Right cardiac atrium (tissue), 5 donors: ENCODE data around the gene NTN4. TPM values are rescaled to one million over a fixed set of nuclear protein-coding genes. Genes with fewer than 3 reads are reported as not detected.
"Not testable (repeated sequence)": the region's sequence is repeated elsewhere in the genome, so short reads cannot be mapped to it uniquely, and the experiment has no call there.

Source experiments
- ATAC-seq, 2 donors: fragments of 200-7000 bp; cut with Tn5 transposase; one replicate each; pipeline versions ENCODE4 v1.8.0 to v1.9.1; 2020; ENCODE audit warnings: moderate library complexity in 2 of 2, mild to moderate bottlenecking in 1 of 2
- DNase-seq, 3 donors: peaks; one replicate each; pipeline ENCODE4 v3.0.0-alpha.2; 2020
- H3K27ac ChIP-seq: one replicate; pipeline ENCODE4 v1.5.1; 2013; ENCODE audit warnings: mild to moderate bottlenecking, low read length, control low read depth, moderate library complexity
- H3K27me3 ChIP-seq: one replicate; pipeline ENCODE4 v1.6.1; 2013; ENCODE audit not compliant: control insufficient read depth, insufficient read depth
- H3K4me1 ChIP-seq: one replicate; pipeline ENCODE4 v1.6.1; 2013; ENCODE audit warnings: low read length; ENCODE audit not compliant: control insufficient read depth, insufficient read depth
- H3K4me3 ChIP-seq: one replicate; pipeline ENCODE4 v1.5.1; 2013; ENCODE audit warnings: low read length, control low read depth
- H3K9me3 ChIP-seq: one replicate; pipeline ENCODE4 v1.6.1; 2013; ENCODE audit warnings: low read length; ENCODE audit not compliant: control insufficient read depth
- WGBS: extraction: QIAGEN DNeasy Blood & Tissue Kit; methylation state at CpG from one replicate; pipeline ENCODE4 v1.1.7; 2013; 5-methylcytosine and 5-hydroxymethylcytosine counted together
- intact Hi-C, 4 donors: fragments of 100-400 bp; cut with DNase I; formaldehyde crosslinking; loops; one replicate each; pipeline versions ENCODE4 v1.11.0 to v1.14.0; 2022 to 2023
- polyA plus RNA-seq: library from polyadenylated mRNA; stranded (reverse); fragments of 200-250 nt; gene quantifications from one replicate; pipeline ENCODE4 v1.2.3, GENCODE V29; 2013
- total RNA-seq, 4 donors: library from RNA; stranded (reverse); fragmentation: NEBNext Ultra II Directional; extraction: Animal tissue kit (Norgen Biotek cat#: 25700); gene quantifications; one replicate each; pipeline ENCODE4 v1.2.1, GENCODE V29; 2021
- donor health status: healthy with polysubstance abuse.
- donor health status: DM: no; HTN: yes; CAD: no.
- donor health status: DM: no; HTN: no; CAD: no.
- donor health status: DM: no; HTN: yes; CAD: no; lungs with severe emphysema.
- donor health status: DM: yes; HTN: yes; CAD: no.

The NTN4 gene
- total and polyA plus RNA-seq, 5 donors: 62.9 to 111 (median 96.1) TPM

GRCh38 chr12:95815632-95816212 is 25.2 kb upstream of the NTN4 start:
- H3K9me3 ChIP-seq: no peaks in the 10 kb centered on the region
- H3K27ac ChIP-seq: no peak overlapping the region
- ATAC-seq (peak; percentile 41 to 57), DNase-seq (no peak)
- no peaks in the 10 kb centered on the region for H3K4me1 ChIP-seq
- intact Hi-C loops: loop anchor here (2.0 to 5.0 kb wide), 2 partner anchors 233 kb away; no protein-coding TSS in a partner anchor
- H3K4me3 ChIP-seq: no peak overlapping the region
- 50% methylated on average over 5 of the region's 5 CpGs for WGBS
- H3K27me3 ChIP-seq: no peaks in the 10 kb centered on the region

- H3K4me1 ChIP-seq, ATAC-seq, H3K27me3 ChIP-seq, H3K27ac ChIP-seq, H3K9me3 ChIP-seq, intact Hi-C loops, H3K4me3 ChIP-seq, DNase-seq: not testable (repeated sequence)
- WGBS: 93% methylated on average over 4 of the region's 4 CpGs
Measured at GRCh38 chr12:95812155-95812554, 21.6 kb upstream of the NTN4 start.

- H3K9me3 ChIP-seq: no peaks in the 10 kb centered on the region
- no peaks in the 10 kb centered on the region for H3K27me3 ChIP-seq
- no peak overlapping the region for H3K27ac ChIP-seq
- no peak overlapping the region for H3K4me3 ChIP-seq
- ATAC-seq: no peak
- WGBS: 85% methylated on average over 2 of the region's 2 CpGs
- no peaks in the 10 kb centered on the region for H3K4me1 ChIP-seq
- no peak for DNase-seq
- intact Hi-C loops: no loop called here
Measured at GRCh38 chr12:95810411-95810810, 19.8 kb upstream of the NTN4 start.

GRCh38 chr12:95809000-95809680 is 18.6 kb upstream of the NTN4 start:
- Histone ChIP-seq H3K4me3 (no peak overlapping the region), H3K27ac (no peak overlapping the region), H3K4me1 (no peaks in the 10 kb centered on the region), H3K9me3 (no peaks in the 10 kb centered on the region), H3K27me3 (no peaks in the 10 kb centered on the region)
- 89% methylated on average over 7 of the region's 7 CpGs for WGBS
- DNase-seq: no peak
- no peak for ATAC-seq
- intact Hi-C loops: no loop called here

DNA sequence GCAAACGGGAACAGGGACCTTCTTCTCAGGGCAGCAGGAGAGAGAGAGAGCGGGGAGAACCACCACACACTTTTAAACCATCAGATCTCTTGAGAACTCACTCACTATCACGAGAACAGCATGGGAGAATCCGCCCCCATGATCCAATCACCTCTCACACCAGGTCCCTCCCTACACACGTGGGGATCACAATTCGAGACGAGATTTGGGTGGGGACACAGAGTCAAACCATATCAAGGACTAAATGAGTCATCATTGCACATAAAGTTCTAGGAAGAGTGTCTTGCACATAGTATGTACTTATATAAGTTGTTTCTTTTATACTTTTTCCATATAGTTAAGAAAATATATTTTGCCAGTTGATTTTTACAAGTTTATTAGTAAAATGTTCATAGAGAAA is 17.6 kb upstream of the NTN4 start:
- H3K27me3 ChIP-seq: no peaks in the 10 kb centered on the region
- DNase-seq: no peak
- intact Hi-C loops: no loop called here
- H3K4me1 ChIP-seq: no peaks in the 10 kb centered on the region
- no peak for ATAC-seq
- H3K27ac ChIP-seq: no peak overlapping the region
- WGBS: 87% methylated on average over 7 of the region's 7 CpGs
- H3K9me3 ChIP-seq: no peaks in the 10 kb centered on the region
- H3K4me3 ChIP-seq: no peak overlapping the region

DNA sequence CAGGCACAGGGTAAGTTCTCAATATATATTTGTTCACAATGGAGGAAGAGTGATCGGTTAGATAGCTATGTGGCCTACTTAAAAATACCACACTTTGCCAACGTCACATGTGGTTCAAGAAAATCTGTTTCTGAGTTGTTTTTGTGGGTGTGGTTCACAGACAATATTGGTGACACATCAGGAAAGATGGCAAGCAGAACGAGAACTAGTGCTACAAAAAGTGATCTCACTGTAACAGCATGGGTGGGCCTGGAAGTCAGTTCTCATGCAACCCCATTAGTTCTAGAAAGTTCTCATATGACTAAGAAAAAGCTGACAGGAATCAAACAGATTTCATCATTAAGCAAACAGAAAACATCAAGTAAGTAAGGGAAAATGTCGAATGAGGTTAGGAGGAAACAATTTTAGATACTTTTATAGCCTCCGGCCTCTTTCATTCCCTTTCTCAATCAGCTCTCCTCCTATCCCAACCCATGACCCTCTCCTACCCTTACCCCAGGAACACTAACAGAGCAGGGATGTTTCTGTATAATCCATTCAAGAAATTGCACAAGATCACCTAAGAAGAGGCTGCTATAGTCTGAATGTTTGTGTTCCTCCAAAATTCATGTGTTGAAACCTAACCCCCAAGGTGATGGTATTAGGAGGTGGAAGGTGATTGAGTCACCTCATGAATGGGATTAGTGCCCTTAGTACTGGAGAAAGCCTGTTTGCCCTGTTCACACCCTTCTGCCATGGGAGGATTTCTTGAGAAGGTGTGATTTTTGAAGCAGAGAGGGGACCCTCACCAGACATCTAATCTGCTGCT is 15.5 kb upstream of the NTN4 start:
- DNase-seq (peak in 2 of 3 donors; percentile 18 to 29), ATAC-seq (peak; percentile 79 to 93)
- intact Hi-C loops: no loop called here
- H3K4me3 ChIP-seq: no peak overlapping the region
- no peak overlapping the region for H3K27ac ChIP-seq
- WGBS: 61% methylated on average over 5 of the region's 5 CpGs
- H3K9me3 ChIP-seq: no peaks in the 10 kb centered on the region
- no peaks in the 10 kb centered on the region for H3K4me1 ChIP-seq
- no peaks in the 10 kb centered on the region for H3K27me3 ChIP-seq

GRCh38 chr12:95804291-95804690 is 13.7 kb upstream of the NTN4 start:
- H3K27ac ChIP-seq: no peak overlapping the region
- no peak overlapping the region for H3K4me3 ChIP-seq
- no peaks in the 10 kb centered on the region for H3K9me3 ChIP-seq
- intact Hi-C loops: no loop called here
- H3K4me1 ChIP-seq: no peaks in the 10 kb centered on the region
- ATAC-seq: no peak
- 48% methylated on average over 3 of the region's 3 CpGs for WGBS
- DNase-seq: no peak
- no peaks in the 10 kb centered on the region for H3K27me3 ChIP-seq

DNA sequence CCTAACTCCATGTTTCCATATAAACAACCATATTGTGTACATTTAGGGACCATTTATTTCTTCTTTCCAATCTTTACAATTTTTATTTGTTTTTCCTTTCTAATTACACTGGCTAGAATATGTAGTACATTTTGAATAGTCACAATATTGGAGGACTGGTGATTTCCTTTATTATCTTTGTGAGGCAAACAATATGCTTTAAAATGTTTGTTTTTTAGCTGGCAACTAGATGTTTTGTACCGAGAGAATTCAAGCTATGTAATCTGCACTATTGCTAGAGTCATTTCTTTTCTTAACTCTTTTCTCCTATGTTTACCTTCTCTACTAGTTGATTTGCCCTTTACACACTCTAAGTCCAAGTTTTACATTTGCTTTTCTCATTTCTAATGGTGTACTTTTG is 13.3 kb upstream of the NTN4 start:
- H3K9me3 ChIP-seq: no peaks in the 10 kb centered on the region
- no peak overlapping the region for H3K27ac ChIP-seq
- H3K4me1 ChIP-seq: no peaks in the 10 kb centered on the region
- DNase-seq (no peak), ATAC-seq (no peak)
- H3K27me3 ChIP-seq: no peaks in the 10 kb centered on the region
- no peak overlapping the region for H3K4me3 ChIP-seq
- intact Hi-C loops: no loop called here
- 59% methylated on average over 1 of the region's 1 CpG for WGBS

DNA sequence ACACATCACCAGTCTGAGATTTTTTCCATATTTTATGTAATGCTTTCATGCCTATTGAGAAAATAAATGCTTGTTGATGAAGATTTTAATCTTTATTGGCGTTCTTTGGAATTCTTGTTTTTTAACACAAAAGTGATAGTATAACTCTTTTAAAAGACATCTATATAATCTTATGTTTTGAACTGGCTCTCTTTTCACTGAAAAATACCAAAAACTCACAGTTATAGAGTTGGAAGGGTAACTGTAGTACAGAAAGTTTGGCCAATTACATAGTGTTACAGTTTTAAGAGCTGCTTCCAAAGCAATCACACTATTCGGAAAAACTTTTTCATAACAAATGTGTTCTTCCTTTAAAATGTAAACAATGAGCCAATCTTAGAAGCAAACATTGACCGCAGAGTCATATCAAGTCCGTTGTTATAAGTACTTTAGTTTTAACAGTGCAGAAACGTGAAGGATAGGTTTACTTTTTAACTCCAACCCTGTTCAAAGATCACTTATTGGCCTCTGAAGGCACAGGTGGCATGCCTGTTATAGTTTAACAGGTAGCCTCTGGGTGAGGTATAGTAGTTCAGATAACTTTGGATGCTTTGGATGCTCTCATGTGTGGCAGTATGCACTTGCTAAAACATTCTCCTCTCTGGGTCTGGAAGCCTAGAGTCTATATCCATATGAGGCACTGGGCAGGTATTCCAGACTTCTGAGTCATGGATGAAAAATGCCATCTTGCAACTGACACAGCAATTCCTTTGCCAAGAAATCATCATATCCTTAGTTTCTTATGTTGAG is 12.1 kb upstream of the NTN4 start:
- 58% methylated on average over 5 of the region's 5 CpGs for WGBS
- Histone ChIP-seq H3K4me3 (no peak overlapping the region), H3K4me1 (no peaks in the 10 kb centered on the region), H3K27ac (no peak overlapping the region), H3K9me3 (no peaks in the 10 kb centered on the region), H3K27me3 (no peaks in the 10 kb centered on the region)
- intact Hi-C loops: no loop called here
- no peak for DNase-seq
- ATAC-seq: peak in 1 of 2 donors; percentile 36

GRCh38 chr12:95796982-95797289 is 6.4 kb upstream of the NTN4 start:
- no peaks in the 10 kb centered on the region for H3K9me3 ChIP-seq
- no peaks in the 10 kb centered on the region for H3K4me1 ChIP-seq
- H3K27ac ChIP-seq: no peak overlapping the region
- no peak for ATAC-seq
- no peaks in the 10 kb centered on the region for H3K27me3 ChIP-seq
- intact Hi-C loops: loop anchor here in 1 of 4 donors (10.0 kb wide), 1 partner anchor 192 kb away; no protein-coding TSS in a partner anchor
- 85% methylated on average over 2 of the region's 2 CpGs for WGBS
- no peak for DNase-seq
- H3K4me3 ChIP-seq: no peak overlapping the region
